T1000 (cell line): ENCODE measurements around the gene INPP5B.
A peak's percentile ranks its signal among the peaks of the same experiment; 100 is the strongest.

Experiments
- DNase-seq: peaks from one replicate; lab custom pipeline; 2025; ENCODE audit warnings: mixed read lengths; lab: John Stamatoyannopoulos, UW

The INPP5B gene

GRCh38 chr1:37839676-37840075, 107.2 kb downstream of the INPP5B start:
- no peak for DNase-seq

DNA sequence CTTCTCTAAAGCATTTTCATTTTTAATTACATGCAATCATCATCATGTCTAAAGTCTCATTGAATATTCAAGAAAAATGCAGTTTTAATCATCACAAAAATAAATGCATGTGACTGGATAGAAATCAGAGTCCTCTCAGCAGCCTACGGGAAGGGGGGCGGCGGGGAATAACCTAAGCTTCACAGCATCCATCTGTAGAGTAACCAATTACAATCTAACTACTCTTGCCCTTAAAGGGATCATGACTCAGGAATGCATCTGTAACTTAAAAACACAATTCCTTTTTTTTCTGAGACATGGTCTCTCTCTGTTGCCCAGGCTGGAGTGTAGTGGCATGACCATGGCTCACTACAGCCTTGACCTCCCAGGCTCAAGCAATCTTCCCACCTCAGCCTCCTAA, 110.1 kb downstream of the INPP5B start:
- no peak for DNase-seq

DNA sequence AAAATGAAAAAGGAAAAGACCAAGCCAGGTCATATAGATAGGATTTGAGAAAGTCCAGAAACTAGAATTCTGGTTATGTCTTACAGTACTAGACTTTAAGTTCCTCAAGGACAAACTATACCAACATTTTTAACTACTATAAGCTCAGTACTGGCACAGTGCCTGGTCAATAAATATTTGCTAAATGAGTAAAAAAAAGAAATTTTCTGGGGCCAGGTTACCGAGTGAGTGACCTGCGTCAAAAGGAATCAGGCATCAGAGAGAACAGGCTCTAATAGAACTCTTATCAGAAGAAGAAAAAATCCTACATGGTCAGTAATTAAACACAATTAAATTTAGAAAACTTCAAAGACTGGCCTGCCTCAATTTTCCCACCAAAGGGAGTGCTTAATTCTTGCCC, 115.0 kb downstream of the INPP5B start:
- no peak for DNase-seq

DNA sequence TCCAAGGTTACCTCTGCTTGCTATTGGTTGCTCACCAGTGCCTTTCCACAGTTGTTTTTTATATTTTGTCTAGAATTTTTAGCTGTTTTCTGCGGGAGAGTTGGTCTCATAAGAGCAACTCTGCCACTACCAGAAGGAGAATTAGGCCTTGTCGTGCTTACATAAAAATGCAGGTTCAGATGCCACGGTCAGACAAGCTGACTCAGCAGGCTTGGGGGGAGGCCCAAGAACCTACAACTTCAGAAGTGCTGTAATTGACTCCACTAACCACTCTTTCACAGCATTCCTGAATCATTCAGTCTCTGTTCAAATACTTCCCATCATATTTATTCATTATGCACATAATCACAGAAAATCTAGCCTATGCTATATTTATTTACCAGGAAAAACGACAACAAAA, 115.7 kb downstream of the INPP5B start:
- no peak for DNase-seq

GRCh38 chr1:37828410-37829074, 118.3 kb downstream of the INPP5B start:
- no peak for DNase-seq

GRCh38 chr1:37825506-37825905, 121.3 kb downstream of the INPP5B start:
- no peak for DNase-seq

GRCh38 chr1:37824001-37824400, 122.9 kb downstream of the INPP5B start:
- DNase-seq, result no peak

DNA sequence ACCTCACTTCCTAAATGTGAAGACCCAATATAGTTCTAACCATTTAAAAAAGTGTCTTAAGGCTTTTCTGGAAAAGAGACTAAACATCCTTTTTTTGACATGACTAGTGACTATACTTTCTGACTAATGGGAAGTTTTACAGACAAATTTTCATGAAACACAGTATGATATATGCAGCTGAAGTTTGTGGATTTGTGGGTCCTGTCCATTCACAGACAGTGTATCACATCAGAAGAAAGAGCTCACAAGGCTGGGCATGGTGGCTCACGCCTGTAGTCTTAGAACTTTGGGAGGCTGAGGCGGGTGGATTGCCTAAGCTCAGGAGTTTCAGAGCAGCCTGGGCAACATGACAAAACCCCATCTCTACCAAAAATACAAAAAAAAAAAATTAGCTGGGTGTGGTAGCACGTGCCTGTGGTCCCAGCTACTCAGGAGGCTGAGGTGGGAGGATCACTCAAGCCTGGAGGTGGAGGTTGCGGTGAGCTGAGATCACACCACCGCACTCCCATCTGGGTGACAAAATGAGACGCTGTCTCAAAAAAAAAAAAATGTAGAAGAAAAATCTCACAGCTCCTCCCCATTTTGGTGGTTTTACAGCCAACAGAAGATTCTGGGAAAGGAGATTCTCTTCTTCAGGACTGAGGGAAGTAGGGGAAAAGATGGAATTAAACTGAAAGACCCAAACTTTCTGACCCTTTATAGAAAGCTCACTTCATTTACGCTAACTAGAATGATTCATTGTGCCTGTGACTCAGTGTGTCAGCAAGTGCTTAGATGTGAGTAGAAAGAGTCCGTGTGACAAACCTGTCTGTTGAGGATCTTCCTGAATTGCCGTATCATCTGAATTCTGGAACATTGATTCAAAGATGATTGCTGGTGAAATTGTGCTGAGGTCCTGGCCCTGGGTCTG, 123.7 kb downstream of the INPP5B start:
- no peak for DNase-seq

GRCh38 chr1:37821481-37821880, 125.4 kb downstream of the INPP5B start:
- no peak for DNase-seq

- no peak for DNase-seq
Measured at GRCh38 chr1:37817481-37817880, 129.4 kb downstream of the INPP5B start.

- no peak for DNase-seq
Measured at GRCh38 chr1:37814252-37814651, 132.6 kb downstream of the INPP5B start.

DNA sequence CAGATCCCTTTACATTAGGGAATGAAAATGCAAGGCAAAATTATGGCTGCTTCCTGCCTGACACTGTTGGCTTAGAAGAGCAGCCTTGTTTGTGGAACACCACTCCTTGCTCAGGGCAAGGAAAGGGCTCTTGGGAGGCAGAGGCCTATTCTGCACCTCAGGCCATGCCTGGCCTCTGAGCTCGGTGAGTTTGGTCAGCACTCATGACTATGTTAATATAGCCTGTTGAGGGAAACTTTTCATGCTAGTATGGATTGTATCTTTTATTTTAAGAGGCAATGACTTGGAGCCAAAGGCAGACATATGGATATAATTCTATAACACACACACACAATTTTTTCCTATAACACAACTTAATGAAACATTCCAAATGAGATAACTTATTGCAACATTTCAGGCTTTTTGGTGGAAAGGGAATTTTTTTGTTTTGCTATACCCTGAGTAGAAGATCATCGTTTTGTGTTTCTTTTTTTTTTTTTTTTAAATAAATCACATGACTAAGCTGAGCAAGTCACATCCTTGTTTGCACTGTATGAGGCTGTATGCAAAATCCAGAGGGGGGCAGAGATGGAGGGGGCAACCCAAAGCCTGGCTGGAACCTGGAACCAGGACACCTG, 133.2 kb downstream of the INPP5B start:
- DNase-seq, result no peak

- DNase-seq, result peak; percentile 28
Measured at GRCh38 chr1:37811027-37811655, 135.7 kb downstream of the INPP5B start.
